Measurements from ENCODE around the gene GAST. TPM values are rescaled to one million over a fixed set of nuclear protein-coding genes. Genes with fewer than 3 reads are reported as not detected.
"Not testable (repeated sequence)": the region's sequence is repeated elsewhere in the genome, so short reads cannot be mapped to it uniquely, and the experiment has no call there.

GAST gene
- total and polyA plus RNA-seq, 2 of the 4 experiments (the other 2 are of a cell fraction), result not detected

DNA sequence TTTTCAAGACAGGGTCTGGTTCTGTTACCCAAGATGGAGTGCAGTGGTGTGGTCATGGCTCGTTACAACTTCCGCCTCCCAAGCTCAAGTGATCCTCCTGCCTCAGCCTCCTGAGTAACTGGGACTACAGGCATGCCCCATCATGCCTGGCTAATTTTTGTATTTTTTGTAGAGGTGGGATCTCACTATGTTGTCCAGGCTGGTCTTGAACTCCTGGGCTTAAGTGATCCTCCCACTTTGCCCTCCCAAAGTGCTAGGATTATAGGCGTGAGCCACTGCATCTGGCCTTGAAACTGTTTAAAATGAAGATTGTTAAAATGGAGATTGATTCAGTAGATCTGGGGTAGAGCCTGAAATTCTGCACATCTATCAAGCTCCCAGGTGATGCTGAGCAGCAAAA, 11.3 kb upstream of the GAST start:
- intact Hi-C loops (cut with micrococcal nuclease); H3K56ac ChIP-seq (ENCODE audit: extremely low read depth, insufficient read depth, low read length); H2AK5ac ChIP-seq (ENCODE audit: low read depth, low read length); H3K4ac ChIP-seq (ENCODE audit: low read depth, low read length); in situ Hi-C loops (cut with MboI; ENCODE audit: low sequenced_read_pairs); H4K20me1 ChIP-seq (ENCODE audit: insufficient read depth, low read length); CTCF ChIA-PET; H2BK5ac ChIP-seq (ENCODE audit: low read depth, low read length, poor library complexity, severe bottlenecking); H3K36me3 ChIP-seq (ENCODE audit: control insufficient read depth, insufficient read depth, low read length); BruUV-seq (replicated peaks); H3K27ac ChIP-seq (ENCODE audit: insufficient read depth, low read length); ATAC-seq (ENCODE audit: low read depth); H2AK9ac ChIP-seq (replicated peaks; ENCODE audit: low read depth, low read length, poor library complexity); H3K23ac ChIP-seq (ENCODE audit: low read depth, low read length); H3K14ac ChIP-seq (replicated peaks; ENCODE audit: low read depth, low read length); dilution Hi-C loops (cut with HindIII; ENCODE audit: low sequenced_read_pairs, unreplicated experiment); H2BK120ac ChIP-seq (ENCODE audit: low read depth, low read length); H3K18ac ChIP-seq (ENCODE audit: low read depth, low read length); H3K4me3 ChIP-seq (ENCODE audit: insufficient read depth, low read depth, low read length); H3K27me3 ChIP-seq (ENCODE audit: control insufficient read depth, insufficient read depth, low read length); H4K5ac ChIP-seq (ENCODE audit: low read depth, low read length); H3K79me1 ChIP-seq (ENCODE audit: low read depth in 1 of 2, low read length in 2 of 2); H2BK20ac ChIP-seq (ENCODE audit: low read depth, low read length); H2BK15ac ChIP-seq (ENCODE audit: low read depth, low read length); H2AFZ ChIP-seq (replicated peaks; ENCODE audit: low read length, poor library complexity); DNase-seq; H3K4me2 ChIP-seq (ENCODE audit: low read depth, low read length); H3K9me3 ChIP-seq (ENCODE audit: control insufficient read depth, insufficient read depth, low read length); H4K8ac ChIP-seq (ENCODE audit: low read depth in 2 of 2, low read length in 2 of 2); H4K91ac ChIP-seq (ENCODE audit: insufficient read depth, low read depth, low read length); H3K4me1 ChIP-seq (ENCODE audit: control insufficient read depth, insufficient read depth, low read length); POLR2A ChIA-PET (ENCODE audit: unreplicated experiment); H3K9ac ChIP-seq (ENCODE audit: low read depth, low read length): not testable (repeated sequence)
- peaks cover 14% of the 10 kb centered on the region for H3K9me1 ChIP-seq (ENCODE audit: insufficient read depth, low read length)
- no CpG with 5 or more reads among the region's 3 CpGs for WGBS, 2 experiments (ENCODE audit: extremely low coverage in 2 of 2, insufficient read length in 1 of 2)
